ACHN (cell line): ENCODE results near the gene MAPKAPK2.
A peak's percentile ranks its signal among the peaks of the same experiment; 100 is the strongest.
"Not testable (repeated sequence)": the region's sequence is repeated elsewhere in the genome, so short reads cannot be mapped to it uniquely, and the experiment has no call there.

Experiments used
- DNase-seq: peaks from one replicate; pipeline ENCODE4 v3.0.0-alpha.2; 2015
- in situ Hi-C: cut with HindIII; loops from 2 replicates; pipeline ENCODE4 v1.10.0; 2017; ENCODE audit warnings: low sequenced_read_pairs, low pct_ligation_motif_present, low pct_unique_long_range_greater_than_20kb

MAPKAPK2 gene

GRCh38 chr1:206684478-206685333 lies at the start of gene MAPKAPK2:
Gene MAPKAPK2 (plus strand): TSS chr1:206684905. CDS start chr1:206685230, 325 bp downstream.
- in situ Hi-C loops = no loop called here
- peak; percentile 66 for DNase-seq

- in situ Hi-C loops = no loop called here
- DNase-seq = peak; percentile 97
Observed at GRCh38 chr1:206635080-206635977, 49.4 kb upstream of the MAPKAPK2 start, which contains the start of gene DYRK3. Gene DYRK3 (plus strand): TSS chr1:206635536. CDS start chr1:206635704, 168 bp downstream.

GRCh38 chr1:206635978-206636345 lies 48.7 kb upstream of the MAPKAPK2 start:
- in situ Hi-C loops = no loop called here
- peak; percentile 31 for DNase-seq

- in situ Hi-C loops = no loop called here
- DNase-seq = no peak
Observed at GRCh38 chr1:206636671-206637070, 48.0 kb upstream of the MAPKAPK2 start.

- DNase-seq = no peak
- in situ Hi-C loops = no loop called here
Observed at GRCh38 chr1:206637605-206638004, 47.1 kb upstream of the MAPKAPK2 start.

GRCh38 chr1:206642074-206642473 lies 42.6 kb upstream of the MAPKAPK2 start:
- DNase-seq, in situ Hi-C loops: not testable (repeated sequence)

- in situ Hi-C loops = no loop called here
- DNase-seq = no peak
Observed at GRCh38 chr1:206643118-206643698, 41.5 kb upstream of the MAPKAPK2 start.

- DNase-seq = no peak
- in situ Hi-C loops = no loop called here
Observed at GRCh38 chr1:206646504-206646903, 38.2 kb upstream of the MAPKAPK2 start.

- no peak for DNase-seq
- in situ Hi-C loops = no loop called here
Observed at GRCh38 chr1:206647224-206647623, 37.5 kb upstream of the MAPKAPK2 start.

GRCh38 chr1:206649261-206649921 lies 35.3 kb upstream of the MAPKAPK2 start:
- DNase-seq = no peak
- in situ Hi-C loops = no loop called here

GRCh38 chr1:206651014-206651413 lies 33.7 kb upstream of the MAPKAPK2 start:
- DNase-seq = no peak

GRCh38 chr1:206651958-206652890 lies 32.5 kb upstream of the MAPKAPK2 start:
- in situ Hi-C loops = no loop called here
- DNase-seq = peak; percentile 12

More at GRCh38 chr1:206651014-206651413, 33.7 kb upstream of the MAPKAPK2 start:
- in situ Hi-C loops = no loop called here

GRCh38 chr1:206653715-206654459 lies 30.8 kb upstream of the MAPKAPK2 start:
- in situ Hi-C loops = no loop called here
- DNase-seq = no peak

- DNase-seq = no peak
- in situ Hi-C loops = no loop called here
Observed at GRCh38 chr1:206654828-206655227, 29.9 kb upstream of the MAPKAPK2 start.

- no peak for DNase-seq
- in situ Hi-C loops = no loop called here
Observed at GRCh38 chr1:206655471-206655882, 29.2 kb upstream of the MAPKAPK2 start.

- DNase-seq = no peak
- in situ Hi-C loops = no loop called here
Observed at GRCh38 chr1:206656936-206657335, 27.8 kb upstream of the MAPKAPK2 start.

- in situ Hi-C loops = no loop called here
- no peak for DNase-seq
Observed at GRCh38 chr1:206657751-206658150, 27.0 kb upstream of the MAPKAPK2 start.
